ENCODE measurements around the gene ALG2. TPM values are rescaled to one million over a fixed set of nuclear protein-coding genes. Genes with fewer than 3 reads are reported as not detected.

The ALG2 gene
- total and polyA plus RNA-seq, 7 experiments from 2014 or later: 13.9 to 33.7 (median 25.2) TPM

- intact Hi-C loops (cut with micrococcal nuclease): loop anchor here in 1 of 2 donors (2.0 kb wide), 1 partner anchor 38 kb away; the partner anchor contains the start of gene SEC61B
- Histone ChIP-seq H3K27me3 (ENCODE audit: control insufficient read depth in 2 of 2, insufficient read depth in 2 of 2, low read length in 2 of 2) (peaks cover 0 to 3% of the 10 kb centered on the region in 2 donors), H3K4me3 (ENCODE audit: low read length) (no peak overlapping the region), H3K9me3 (ENCODE audit: control insufficient read depth in 2 of 3, low read length in 3 of 3) (no peaks in the 10 kb centered on the region), H3K27ac (ENCODE audit: low read depth, low read length) (no peak overlapping the region), H3K36me3 (ENCODE audit: control insufficient read depth in 2 of 3, insufficient read depth in 3 of 3, low read length in 3 of 3) (no peaks in the 10 kb centered on the region), H3K4me1 (ENCODE audit: control insufficient read depth in 2 of 2, insufficient read depth in 2 of 2, low read length in 2 of 2) (peaks cover 0 to 3% of the 10 kb centered on the region in 2 donors)
- POLR2A ChIA-PET: no interaction called here
- Mint-ChIP-seq H3K27me3 (peaks cover 0 to 20% (median 7%) of the 10 kb centered on the region in 5 donors), H3K9me3 (no peaks in the 10 kb centered on the region), H3K4me3 (peak overlapping the region in 3 of 10 donors; percentile 8 to 45 (median 44)), H3K27ac (no peak overlapping the region), H3K4me1 (peaks cover 0 to 40% (median 19%) of the 10 kb centered on the region in 7 donors), H3K36me3 (no peaks in the 10 kb centered on the region)
- DNase-seq: no peak
- CTCF ChIA-PET: interaction anchor here (0.6 to 2.2 kb wide), 8 partner anchors 9 to 333 kb away, joined by 3 to 12 read pairs (median 3); no protein-coding TSS in a partner anchor
- no peak for ATAC-seq
These were observed 36.5 kb downstream of the ALG2 start for GRCh38 chr9:99185348-99185632.

GRCh38 chr9:99184475-99185347 lies 37.0 kb downstream of the ALG2 start:
- Histone ChIP-seq H3K4me3 (ENCODE audit: low read length) (no peak overlapping the region), H3K27me3 (ENCODE audit: control insufficient read depth in 2 of 2, insufficient read depth in 2 of 2, low read length in 2 of 2) (peaks cover 0 to 3% of the 10 kb centered on the region in 2 donors), H3K4me1 (ENCODE audit: control insufficient read depth in 2 of 2, insufficient read depth in 2 of 2, low read length in 2 of 2) (peaks cover 0 to 3% of the 10 kb centered on the region in 2 donors), H3K36me3 (ENCODE audit: control insufficient read depth in 2 of 3, insufficient read depth in 3 of 3, low read length in 3 of 3) (no peaks in the 10 kb centered on the region), H3K27ac (ENCODE audit: low read depth, low read length) (no peak overlapping the region), H3K9me3 (ENCODE audit: control insufficient read depth in 2 of 3, low read length in 3 of 3) (no peaks in the 10 kb centered on the region)
- ChIA-PET POLR2A (interaction anchor here (0.6 to 1.0 kb wide), 2 partner anchors 37 to 41 kb away, joined by 3 read pairs; no protein-coding TSS in a partner anchor), CTCF (interaction anchor here (0.6 to 2.2 kb wide), 14 partner anchors 10 to 334 kb away, joined by 3 to 12 read pairs (median 3); no protein-coding TSS in a partner anchor)
- peaks cover 0 to 18% (median 7%) of the 10 kb centered on the region in 5 donors for H3K27me3 Mint-ChIP-seq
- H3K27ac Mint-ChIP-seq: peak overlapping the region in 4 of 9 donors; percentile 40 to 69 (median 52)
- H3K36me3 Mint-ChIP-seq: no peaks in the 10 kb centered on the region
- no peaks in the 10 kb centered on the region for H3K9me3 Mint-ChIP-seq
- intact Hi-C loops (cut with micrococcal nuclease): loop anchor here (1.0 to 5.0 kb wide), 11 partner anchors 21 to 1413 kb away; partner anchors contain the start of genes SEC61B (in 2 of the 2) and NR4A3 (in 1 of the 2)
- peak; percentile 91 for ATAC-seq
- H3K4me3 Mint-ChIP-seq: peak overlapping the region in 7 of 10 donors; percentile 43 to 73 (median 50)
- H3K4me1 Mint-ChIP-seq: peaks cover 0 to 43% (median 19%) of the 10 kb centered on the region in 7 donors
- peak; percentile 50 to 75 (median 72) for DNase-seq

GRCh38 chr9:99184110-99184474 lies 37.6 kb downstream of the ALG2 start:
- Histone ChIP-seq H3K4me3 (ENCODE audit: low read length) (no peak overlapping the region), H3K27ac (ENCODE audit: low read depth, low read length) (no peak overlapping the region), H3K36me3 (ENCODE audit: control insufficient read depth in 2 of 3, insufficient read depth in 3 of 3, low read length in 3 of 3) (no peaks in the 10 kb centered on the region), H3K27me3 (ENCODE audit: control insufficient read depth in 2 of 2, insufficient read depth in 2 of 2, low read length in 2 of 2) (no peaks in the 10 kb centered on the region), H3K4me1 (ENCODE audit: control insufficient read depth in 2 of 2, insufficient read depth in 2 of 2, low read length in 2 of 2) (peaks cover 0 to 3% of the 10 kb centered on the region in 2 donors), H3K9me3 (ENCODE audit: control insufficient read depth in 2 of 3, low read length in 3 of 3) (no peaks in the 10 kb centered on the region)
- peaks cover 0 to 47% (median 19%) of the 10 kb centered on the region in 7 donors for H3K4me1 Mint-ChIP-seq
- H3K27me3 Mint-ChIP-seq: peaks cover 0 to 12% (median 4%) of the 10 kb centered on the region in 5 donors
- POLR2A ChIA-PET: interaction anchor here (0.6 to 1.0 kb wide), 2 partner anchors 37 to 42 kb away, joined by 3 read pairs; no protein-coding TSS in a partner anchor
- intact Hi-C loops (cut with micrococcal nuclease): loop anchor here (1.0 to 5.0 kb wide), 11 partner anchors 21 to 1413 kb away; partner anchors contain the start of genes SEC61B (in 2 of the 2) and NR4A3 (in 1 of the 2)
- H3K36me3 Mint-ChIP-seq: peaks cover 0 to 1% (median 0%) of the 10 kb centered on the region in 5 donors
- ATAC-seq (no peak), DNase-seq (no peak)
- no peaks in the 10 kb centered on the region for H3K9me3 Mint-ChIP-seq
- H3K4me3 Mint-ChIP-seq: peak overlapping the region in 1 of 10 donors; percentile 30
- H3K27ac Mint-ChIP-seq: peak overlapping the region in 3 of 9 donors; percentile 40 to 69 (median 59)
- CTCF ChIA-PET: interaction anchor here (0.6 to 2.2 kb wide), 10 partner anchors 12 to 333 kb away, joined by 3 to 12 read pairs (median 4); no protein-coding TSS in a partner anchor

GRCh38 chr9:99183616-99184015 lies 38.1 kb downstream of the ALG2 start:
- H3K4me1 Mint-ChIP-seq: peaks cover 0 to 49% (median 19%) of the 10 kb centered on the region in 7 donors
- H3K27me3 Mint-ChIP-seq: peaks cover 0 to 10% (median 3%) of the 10 kb centered on the region in 5 donors
- ChIA-PET POLR2A (interaction anchor here (0.6 kb wide), 2 partner anchors 172 to 1144 kb away, joined by 4 read pairs; no protein-coding TSS in a partner anchor), CTCF (interaction anchor here (1.0 to 2.2 kb wide), 4 partner anchors 11 to 339 kb away, joined by 3 to 12 read pairs (median 4); no protein-coding TSS in a partner anchor)
- intact Hi-C loops (cut with micrococcal nuclease): loop anchor here (1.0 to 5.0 kb wide), 11 partner anchors 20 to 1414 kb away; partner anchors contain the start of genes SEC61B (in 2 of the 2) and NR4A3 (in 1 of the 2)
- Histone ChIP-seq H3K9me3 (ENCODE audit: control insufficient read depth in 2 of 3, low read length in 3 of 3) (no peaks in the 10 kb centered on the region), H3K27ac (ENCODE audit: low read depth, low read length) (no peak overlapping the region), H3K27me3 (ENCODE audit: control insufficient read depth in 2 of 2, insufficient read depth in 2 of 2, low read length in 2 of 2) (no peaks in the 10 kb centered on the region), H3K36me3 (ENCODE audit: control insufficient read depth in 2 of 3, insufficient read depth in 3 of 3, low read length in 3 of 3) (no peaks in the 10 kb centered on the region), H3K4me1 (ENCODE audit: control insufficient read depth in 2 of 2, insufficient read depth in 2 of 2, low read length in 2 of 2) (peaks cover 0 to 3% of the 10 kb centered on the region in 2 donors), H3K4me3 (ENCODE audit: low read length) (no peak overlapping the region)
- no peak for ATAC-seq
- no peak for DNase-seq
- no peak overlapping the region for H3K4me3 Mint-ChIP-seq
- peaks cover 0 to 1% (median 0%) of the 10 kb centered on the region in 5 donors for H3K36me3 Mint-ChIP-seq
- no peaks in the 10 kb centered on the region for H3K9me3 Mint-ChIP-seq
- no peak overlapping the region for H3K27ac Mint-ChIP-seq

GRCh38 chr9:99182356-99182755 lies 39.4 kb downstream of the ALG2 start:
- Mint-ChIP-seq H3K27ac (peak overlapping the region in 1 of 9 donors; percentile 25), H3K36me3 (peaks cover 0 to 1% (median 0%) of the 10 kb centered on the region in 5 donors), H3K4me1 (peaks cover 0 to 49% (median 15%) of the 10 kb centered on the region in 7 donors), H3K9me3 (no peaks in the 10 kb centered on the region), H3K27me3 (no peaks in the 10 kb centered on the region), H3K4me3 (no peak overlapping the region)
- ChIA-PET CTCF (interaction anchor here (0.6 kb wide), 1 partner anchor 45 kb away, joined by 4 read pairs; no protein-coding TSS in a partner anchor), POLR2A (no interaction called here)
- Histone ChIP-seq H3K27me3 (ENCODE audit: control insufficient read depth in 2 of 2, insufficient read depth in 2 of 2, low read length in 2 of 2) (no peaks in the 10 kb centered on the region), H3K4me1 (ENCODE audit: control insufficient read depth in 2 of 2, insufficient read depth in 2 of 2, low read length in 2 of 2) (peaks cover 0 to 3% of the 10 kb centered on the region in 2 donors), H3K27ac (ENCODE audit: low read depth, low read length) (no peak overlapping the region), H3K36me3 (ENCODE audit: control insufficient read depth in 2 of 3, insufficient read depth in 3 of 3, low read length in 3 of 3) (no peaks in the 10 kb centered on the region), H3K4me3 (ENCODE audit: low read length) (no peak overlapping the region), H3K9me3 (ENCODE audit: control insufficient read depth in 2 of 3, low read length in 3 of 3) (no peaks in the 10 kb centered on the region)
- ATAC-seq: no peak
- intact Hi-C loops (cut with micrococcal nuclease): loop anchor here in 1 of 2 donors (5.0 kb wide), 2 partner anchors 640 to 1415 kb away; partner anchors contain the start of gene NR4A3
- no peak for DNase-seq

- Mint-ChIP-seq H3K4me1 (peaks cover 0 to 46% (median 9%) of the 10 kb centered on the region in 7 donors), H3K27ac (peak overlapping the region in 1 of 9 donors; percentile 67), H3K4me3 (peak overlapping the region in 1 of 10 donors; percentile 41), H3K27me3 (no peaks in the 10 kb centered on the region), H3K9me3 (no peaks in the 10 kb centered on the region), H3K36me3 (peaks cover 0 to 1% (median 0%) of the 10 kb centered on the region in 5 donors)
- CTCF ChIA-PET: interaction anchor here (0.6 kb wide), 2 partner anchors 44 to 206 kb away, joined by 3 to 4 read pairs; no protein-coding TSS in a partner anchor
- ATAC-seq (peak; percentile 57), DNase-seq (peak in 1 of 9 donors; percentile 53)
- H3K4me3 ChIP-seq (ENCODE audit: low read length): no peak overlapping the region
- H3K27me3 ChIP-seq (ENCODE audit: control insufficient read depth in 2 of 2, insufficient read depth in 2 of 2, low read length in 2 of 2): no peaks in the 10 kb centered on the region
- POLR2A ChIA-PET: no interaction called here
- peaks cover 0 to 3% of the 10 kb centered on the region in 2 donors for H3K4me1 ChIP-seq (ENCODE audit: control insufficient read depth in 2 of 2, insufficient read depth in 2 of 2, low read length in 2 of 2)
- no peak overlapping the region for H3K27ac ChIP-seq (ENCODE audit: low read depth, low read length)
- intact Hi-C loops (cut with micrococcal nuclease): loop anchor here in 1 of 2 donors (2.0 to 5.0 kb wide), 3 partner anchors 15 to 1416 kb away; partner anchors contain the start of gene NR4A3
- H3K9me3 ChIP-seq (ENCODE audit: control insufficient read depth in 2 of 3, low read length in 3 of 3): no peaks in the 10 kb centered on the region
- no peaks in the 10 kb centered on the region for H3K36me3 ChIP-seq (ENCODE audit: control insufficient read depth in 2 of 3, insufficient read depth in 3 of 3, low read length in 3 of 3)
These were observed 40.1 kb downstream of the ALG2 start for GRCh38 chr9:99181621-99182020.
